Activated T-cell treated with anti-CD3 and anti-CD28 coated beads for 1 hour (primary cell): ENCODE results near the gene TMEM92.
"Not testable (repeated sequence)": the region's sequence is repeated elsewhere in the genome, so short reads cannot be mapped to it uniquely, and the experiment has no call there.

Source experiments
- DNase-seq: peaks from one replicate; pipeline ENCODE4 v3.0.0-alpha.2; 2020; ENCODE audit warnings: low read depth

The TMEM92 gene

DNA sequence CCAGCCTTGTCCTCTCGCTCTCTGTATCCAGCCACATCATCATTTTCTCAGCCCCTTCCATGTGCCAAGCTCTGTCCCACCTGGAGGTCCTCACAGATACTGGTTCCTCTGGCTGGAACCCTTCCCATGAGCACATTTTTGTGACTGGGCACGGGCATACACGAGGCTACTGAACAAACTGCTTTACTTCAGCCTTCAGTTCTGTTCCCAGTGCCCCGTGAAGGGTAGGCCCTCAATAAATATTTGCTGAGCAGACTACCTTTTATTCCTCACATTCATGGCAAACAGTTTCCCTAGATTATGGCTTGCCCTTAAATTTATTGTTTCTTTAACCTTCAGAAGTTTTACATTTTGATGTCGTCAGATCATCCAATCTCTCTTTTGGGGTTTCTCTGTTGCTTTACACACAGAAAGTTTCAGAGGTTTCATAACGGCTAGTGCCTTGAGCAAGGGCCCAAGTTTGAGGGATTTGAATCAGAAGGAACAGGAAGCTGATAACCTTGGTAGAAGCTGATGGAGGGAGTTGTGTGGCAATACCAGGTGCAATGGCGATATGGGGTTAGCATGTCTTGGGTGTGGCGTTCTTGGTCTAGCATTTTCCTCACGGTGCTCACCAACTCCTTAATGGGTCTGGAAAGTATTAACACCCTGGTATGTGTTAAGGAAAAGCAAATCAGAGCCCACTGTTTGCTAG lies 27.8 kb downstream of the TMEM92 start:
- no peak for DNase-seq

DNA sequence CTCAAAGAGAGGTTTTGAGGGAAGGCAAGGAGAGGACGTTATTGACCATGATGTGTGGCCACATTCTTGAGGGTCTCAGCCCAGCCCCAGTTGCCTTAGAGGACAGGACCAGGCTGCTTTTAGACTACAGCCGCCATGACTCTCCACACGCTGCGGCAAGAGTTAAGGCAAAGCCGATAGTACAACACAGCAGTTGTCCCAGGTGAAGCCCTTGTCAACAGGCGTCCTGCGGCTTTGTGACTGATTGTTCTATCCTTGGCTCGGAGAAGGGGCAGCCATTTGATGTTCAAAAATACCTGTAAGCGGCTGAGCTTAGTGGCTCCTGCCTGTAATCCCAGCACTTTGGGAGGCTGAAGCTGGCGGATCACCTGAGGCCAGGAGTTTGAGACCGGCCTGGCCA lies 28.8 kb downstream of the TMEM92 start:
- no peak for DNase-seq

GRCh38 chr17:50303596-50303995 lies 29.3 kb downstream of the TMEM92 start:
- DNase-seq: no peak

GRCh38 chr17:50304781-50305404 lies 30.6 kb downstream of the TMEM92 start:
- no peak for DNase-seq

GRCh38 chr17:50307654-50308053 lies 33.4 kb downstream of the TMEM92 start:
- DNase-seq: no peak

- no peak for DNase-seq
Observed at GRCh38 chr17:50308666-50309065, 34.4 kb downstream of the TMEM92 start.

GRCh38 chr17:50310455-50311111 lies 36.3 kb downstream of the TMEM92 start:
- DNase-seq: no peak

DNA sequence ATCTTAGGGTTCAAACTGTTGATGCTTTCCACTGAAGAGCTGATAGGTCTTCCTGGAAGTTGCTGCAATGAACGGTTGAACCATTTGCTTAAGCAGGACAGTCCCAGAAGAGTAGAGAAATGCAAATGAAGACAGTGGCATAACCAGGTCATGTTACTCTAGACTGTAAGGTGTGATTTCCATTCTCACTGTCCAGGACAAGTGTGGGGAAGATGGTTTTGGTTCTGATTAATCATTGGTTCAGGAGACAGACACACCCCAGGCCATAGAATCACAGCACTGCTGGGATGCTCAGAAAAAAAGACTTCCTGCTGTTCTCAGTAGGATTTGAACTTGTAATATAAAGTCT lies 36.8 kb downstream of the TMEM92 start:
- DNase-seq: no peak

- DNase-seq: no peak
Observed at GRCh38 chr17:50311483-50311882, 37.2 kb downstream of the TMEM92 start.

DNA sequence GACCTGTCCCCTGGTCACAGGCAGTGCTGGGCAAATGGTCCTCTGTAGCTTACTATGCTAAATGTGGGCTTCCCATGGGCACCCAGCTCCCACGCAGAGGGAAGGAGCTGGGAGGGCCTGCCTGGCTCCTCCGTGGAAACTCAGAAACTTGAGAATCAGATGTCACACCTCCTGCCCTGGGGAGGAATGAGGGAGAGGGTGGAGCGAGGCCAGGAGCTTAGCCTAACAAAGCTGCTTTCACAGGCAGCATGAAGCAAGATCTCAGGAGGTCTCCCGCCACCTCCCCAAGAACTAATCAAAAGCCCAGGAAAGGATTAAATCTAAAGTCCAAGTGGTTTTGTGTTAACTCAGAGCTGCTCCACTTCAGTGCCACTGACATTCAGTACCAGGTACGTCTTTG lies 38.0 kb downstream of the TMEM92 start:
- DNase-seq: no peak

- DNase-seq: no peak
Observed at GRCh38 chr17:50314456-50315011, 40.3 kb downstream of the TMEM92 start.

GRCh38 chr17:50316016-50316587 lies 41.8 kb downstream of the TMEM92 start:
- DNase-seq: no peak

DNA sequence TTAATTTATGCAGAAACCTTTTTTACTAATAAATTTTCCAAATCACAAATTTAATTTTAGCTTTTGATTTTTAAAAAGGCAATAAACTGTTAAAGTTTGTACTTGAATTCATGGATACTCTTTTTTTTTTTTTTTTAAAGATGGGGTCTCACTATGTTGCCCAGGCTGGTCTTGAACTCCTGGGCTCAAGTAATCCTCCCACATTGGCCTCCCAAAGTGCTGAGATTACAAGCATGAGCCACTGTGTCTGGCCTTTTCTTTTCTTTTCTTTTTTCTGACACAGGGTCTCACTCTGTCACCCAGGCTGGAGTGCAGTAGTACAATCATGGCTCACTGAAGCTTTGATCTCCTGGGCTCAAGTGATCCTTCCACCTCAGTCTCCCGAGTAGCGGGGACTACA lies 42.4 kb downstream of the TMEM92 start:
- not testable (repeated sequence) for DNase-seq

DNA sequence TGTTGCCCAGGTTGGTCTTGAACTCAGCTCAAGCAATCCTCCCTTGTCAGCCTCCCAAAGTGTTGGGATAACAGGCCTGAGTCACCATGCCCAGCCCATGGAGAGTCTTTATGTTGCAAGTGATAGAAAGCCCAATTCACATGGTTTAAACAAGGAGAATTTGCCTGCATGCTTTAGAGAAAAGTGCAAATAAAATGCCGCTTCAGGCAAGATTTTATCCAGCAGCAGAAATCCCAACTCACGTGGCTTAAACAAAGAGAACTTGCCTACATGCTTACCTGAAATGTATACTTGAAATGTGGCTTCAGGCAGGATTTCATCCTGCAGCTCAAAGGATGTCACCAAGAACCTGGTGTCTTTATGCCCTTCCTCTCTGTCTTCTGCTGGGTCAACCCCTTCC lies 42.9 kb downstream of the TMEM92 start:
- no peak for DNase-seq

- DNase-seq: no peak
Observed at GRCh38 chr17:50318501-50319285, 44.4 kb downstream of the TMEM92 start.

DNA sequence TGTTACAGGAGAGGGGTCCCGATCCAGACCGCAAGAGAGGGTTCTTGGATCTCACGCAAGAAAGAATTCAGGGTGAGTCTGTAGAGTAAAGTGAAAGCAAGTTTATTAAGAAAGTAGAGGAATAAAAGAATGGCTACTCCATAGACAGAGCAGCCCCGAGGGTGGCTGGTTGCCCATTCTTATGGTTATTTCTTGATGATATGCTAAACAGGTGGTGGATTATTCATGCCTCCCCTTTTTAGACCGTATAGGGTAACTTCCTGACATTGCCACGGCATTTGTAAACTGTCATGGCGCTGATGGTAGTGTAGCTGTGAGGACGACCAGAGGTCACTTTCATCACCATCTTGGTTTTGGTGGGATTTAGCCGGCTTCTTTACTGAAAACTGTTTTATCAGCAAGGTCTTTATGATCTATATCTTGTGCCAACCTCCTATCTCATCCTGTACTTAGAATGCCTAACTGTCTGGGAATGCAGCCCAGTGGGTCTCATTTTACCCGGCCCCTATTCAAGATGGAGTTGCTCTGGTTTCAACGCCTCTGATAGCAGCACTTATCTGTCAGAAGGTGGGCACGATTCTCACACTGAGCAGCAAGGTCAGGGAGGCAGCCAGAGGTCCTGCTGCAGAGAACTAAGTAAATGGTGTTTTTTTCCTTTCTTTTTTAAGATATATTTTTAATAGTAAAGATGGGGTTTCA lies 45.2 kb downstream of the TMEM92 start:
- no peak for DNase-seq

DNA sequence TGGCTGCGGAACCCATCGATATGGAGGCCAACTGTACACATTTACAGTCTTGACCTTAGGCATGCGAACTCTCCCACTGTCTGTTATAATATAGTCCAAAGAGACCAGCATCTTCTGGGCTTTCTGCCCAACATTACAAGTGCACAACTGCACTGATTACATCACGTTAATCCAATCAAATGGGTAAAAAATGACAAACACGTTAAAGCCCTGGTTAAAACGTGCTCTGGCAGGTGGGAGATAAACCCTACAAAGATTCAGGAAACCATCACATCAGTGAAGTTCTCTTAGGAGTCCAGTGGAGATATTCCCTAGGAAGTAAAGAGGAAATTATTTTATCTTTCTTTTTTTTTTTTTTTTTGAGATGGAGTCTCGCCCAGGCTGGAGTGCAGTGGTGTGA lies 48.0 kb downstream of the TMEM92 start:
- DNase-seq: no peak

- no peak for DNase-seq
Observed at GRCh38 chr17:50323060-50323459, 48.8 kb downstream of the TMEM92 start.

GRCh38 chr17:50325906-50326305 lies 51.6 kb downstream of the TMEM92 start:
- no peak for DNase-seq

- DNase-seq: no peak
Observed at GRCh38 chr17:50326831-50327364, 52.6 kb downstream of the TMEM92 start.
